ENCODE data around the gene ADGRL3. TPM values are rescaled to one million over a fixed set of nuclear protein-coding genes. Genes with fewer than 3 reads are reported as not detected.

Gene ADGRL3
- total RNA-seq, 1 donor from 2014 or later: 5.9 TPM

GRCh38 chr4:61860376-61860775 is 660.2 kb downstream of the ADGRL3 start:
- DNase-seq (ENCODE audit: low spot score): no peak

DNA sequence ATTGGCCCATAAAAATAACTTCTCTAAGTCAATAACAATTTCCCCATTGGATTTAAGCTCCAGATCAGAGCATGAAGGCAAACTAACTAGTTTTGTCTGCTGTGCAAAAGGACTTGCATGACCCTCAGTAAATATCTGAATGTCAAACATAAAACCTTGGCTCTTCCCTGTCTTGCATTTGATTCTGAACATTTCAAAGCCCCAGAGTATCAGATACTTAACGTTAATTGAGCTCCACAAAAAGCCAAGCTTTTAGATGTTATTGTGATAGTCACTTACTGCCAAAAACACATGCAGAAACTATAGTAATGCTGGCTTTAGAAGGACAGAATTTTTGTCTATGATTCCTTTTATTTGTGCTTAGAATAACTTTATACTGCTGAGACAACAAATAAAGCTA is 664.2 kb downstream of the ADGRL3 start:
- DNase-seq (ENCODE audit: low spot score): no peak

GRCh38 chr4:61866378-61867030 is 666.4 kb downstream of the ADGRL3 start:
- no peak for DNase-seq (ENCODE audit: low spot score)

DNA sequence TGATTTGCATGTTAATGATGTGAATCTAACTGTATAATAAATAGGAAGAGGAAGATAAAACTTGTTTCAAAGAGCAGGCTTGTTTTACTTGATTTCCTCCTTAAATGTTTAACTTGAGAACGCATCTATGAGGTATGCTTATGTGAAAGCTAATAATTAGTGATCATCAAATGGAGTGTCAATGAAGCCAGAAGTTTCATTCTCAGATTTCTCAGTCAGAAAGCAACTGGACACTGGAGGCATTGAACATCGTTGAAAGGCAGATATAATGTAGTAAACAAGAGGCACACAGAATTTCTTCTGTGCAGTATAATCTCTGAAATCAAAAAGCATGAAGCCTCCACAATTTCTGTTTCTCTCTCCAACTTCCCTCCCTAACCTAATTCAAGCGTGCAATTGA is 672.9 kb downstream of the ADGRL3 start:
- no peak for DNase-seq (ENCODE audit: low spot score)

DNA sequence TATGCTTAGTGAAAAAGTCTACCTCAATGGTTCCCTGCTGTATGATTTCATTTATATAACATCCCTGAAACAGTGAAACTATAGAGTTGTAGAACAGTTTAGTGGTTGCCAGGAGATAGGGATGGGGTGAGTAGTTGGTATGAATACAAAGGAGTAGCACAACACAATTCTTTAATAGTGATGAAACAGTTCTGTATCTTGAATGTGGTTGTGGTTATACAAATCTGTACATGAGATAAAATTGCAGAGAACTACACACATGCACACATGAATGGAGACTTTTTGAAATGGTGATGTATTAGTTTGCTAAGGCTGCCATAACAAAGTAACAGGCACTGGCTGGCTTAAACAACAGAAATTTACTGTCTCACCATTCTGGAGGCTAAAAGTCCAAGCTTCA is 677.1 kb downstream of the ADGRL3 start:
- DNase-seq (ENCODE audit: low spot score): no peak

GRCh38 chr4:61877893-61878292 is 677.8 kb downstream of the ADGRL3 start:
- DNase-seq (ENCODE audit: low spot score): no peak

GRCh38 chr4:61882381-61882780 is 682.3 kb downstream of the ADGRL3 start:
- no peak for DNase-seq (ENCODE audit: low spot score)

DNA sequence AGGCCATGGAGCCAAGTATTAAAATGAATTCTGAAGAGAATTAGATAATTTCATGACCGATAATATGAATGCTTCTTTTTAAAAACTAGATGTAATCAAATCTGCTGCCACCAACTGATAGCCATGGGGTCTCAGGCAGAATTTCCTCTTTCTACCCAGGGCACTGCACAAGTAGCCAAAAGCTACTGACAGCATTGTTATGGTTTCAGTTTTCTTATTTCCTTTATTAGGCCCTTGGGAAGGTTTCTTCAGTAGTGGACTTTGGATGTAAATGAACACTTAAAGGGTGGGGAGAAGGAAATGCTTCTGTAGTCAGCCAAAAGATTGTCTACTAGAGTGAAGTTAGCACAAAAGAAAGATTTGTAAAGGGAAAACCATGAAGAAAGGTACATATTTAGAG is 686.0 kb downstream of the ADGRL3 start:
- no peak for DNase-seq (ENCODE audit: low spot score)

- DNase-seq (ENCODE audit: low spot score): no peak
Measured at GRCh38 chr4:61889117-61889516, 689.0 kb downstream of the ADGRL3 start.

DNA sequence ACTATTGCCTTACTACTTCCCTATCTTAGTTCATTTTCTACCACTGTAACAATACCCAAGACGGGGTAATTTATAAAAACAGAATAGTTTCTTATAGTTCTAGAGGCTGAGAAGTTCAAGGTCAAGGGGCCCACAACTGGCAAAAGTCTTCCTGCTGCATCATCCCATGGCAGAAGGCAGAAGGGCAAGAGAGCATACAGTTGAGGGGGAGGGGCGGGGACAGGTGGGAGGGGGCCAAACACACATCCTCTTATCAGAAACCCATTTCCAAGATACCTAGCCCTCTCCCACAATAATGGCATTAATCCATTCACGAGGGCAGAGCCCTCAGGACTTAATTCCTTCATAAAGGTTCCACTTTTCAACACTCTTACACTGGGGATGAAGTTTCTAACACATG is 690.2 kb downstream of the ADGRL3 start:
- DNase-seq (ENCODE audit: low spot score): no peak

DNA sequence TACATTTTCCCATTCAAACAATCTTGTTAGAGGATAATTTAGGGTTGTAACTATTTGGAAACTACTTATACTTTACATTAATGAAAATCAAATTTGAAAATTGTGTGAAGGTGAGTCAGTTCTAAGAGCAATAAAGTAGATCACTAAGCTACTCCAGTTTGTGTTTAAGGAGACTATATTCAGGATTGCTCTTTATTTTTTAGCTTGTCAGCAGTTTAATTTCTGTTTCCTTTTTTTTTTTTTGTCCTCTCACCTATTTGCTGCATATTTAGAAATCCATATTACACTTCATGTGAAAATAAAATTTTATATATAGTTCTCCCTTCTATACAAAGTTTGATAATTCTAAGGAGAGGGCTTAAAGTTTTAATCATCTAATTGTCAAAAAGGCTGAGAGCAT is 691.8 kb downstream of the ADGRL3 start:
- DNase-seq (ENCODE audit: low spot score): no peak

GRCh38 chr4:61896634-61897033 is 696.5 kb downstream of the ADGRL3 start:
- DNase-seq (ENCODE audit: low spot score): no peak

GRCh38 chr4:61909031-61909430 is 708.9 kb downstream of the ADGRL3 start:
- no peak for DNase-seq (ENCODE audit: low spot score)

GRCh38 chr4:61911313-61911756 is 711.2 kb downstream of the ADGRL3 start:
- no peak for DNase-seq (ENCODE audit: low spot score)

GRCh38 chr4:61913619-61914018 is 713.5 kb downstream of the ADGRL3 start:
- no peak for DNase-seq (ENCODE audit: low spot score)

GRCh38 chr4:61915501-61915900 is 715.4 kb downstream of the ADGRL3 start:
- DNase-seq (ENCODE audit: low spot score): no peak

DNA sequence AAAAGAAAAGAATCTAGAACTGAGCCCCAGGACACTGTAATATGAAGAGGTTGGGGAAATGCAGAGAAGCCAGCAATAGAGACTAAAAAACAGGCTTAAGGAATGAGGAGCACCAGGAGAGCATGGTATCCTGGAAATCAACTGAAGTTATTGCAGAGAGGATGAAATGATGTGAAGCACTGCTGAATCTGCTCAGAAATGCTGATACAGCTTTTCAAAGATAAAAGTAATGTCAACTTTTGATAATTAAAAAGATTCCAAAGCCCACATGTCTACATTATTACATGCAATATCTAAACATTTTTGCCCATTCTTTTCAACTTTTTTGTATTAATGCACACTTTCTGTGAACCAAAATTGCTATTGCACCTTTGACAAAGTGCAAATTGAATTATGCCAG is 718.4 kb downstream of the ADGRL3 start:
- DNase-seq (ENCODE audit: low spot score): no peak

DNA sequence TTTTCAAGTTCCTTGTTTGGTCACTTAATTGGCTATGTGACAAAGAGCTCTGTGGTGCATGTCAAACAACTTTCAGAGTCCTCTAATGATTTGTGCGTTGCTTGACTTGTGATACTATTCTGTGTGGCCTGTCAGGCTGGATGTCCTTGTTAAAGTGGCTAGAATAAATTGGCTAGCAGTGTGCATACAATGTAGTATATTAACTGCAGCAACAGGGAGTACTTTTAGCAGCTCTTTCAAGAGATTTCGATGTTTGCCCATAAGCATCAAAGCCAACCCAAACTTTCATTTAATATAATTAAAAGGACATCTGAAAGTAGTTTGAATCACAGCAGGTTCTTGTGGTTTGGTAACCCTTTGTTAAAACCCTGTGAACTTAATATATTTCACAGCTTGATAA is 718.9 kb downstream of the ADGRL3 start:
- no peak for DNase-seq (ENCODE audit: low spot score)

- no peak for DNase-seq (ENCODE audit: low spot score)
Measured at GRCh38 chr4:61919561-61919960, 719.4 kb downstream of the ADGRL3 start.

- no peak for DNase-seq (ENCODE audit: low spot score)
Measured at GRCh38 chr4:61921920-61922319, 721.8 kb downstream of the ADGRL3 start.

DNA sequence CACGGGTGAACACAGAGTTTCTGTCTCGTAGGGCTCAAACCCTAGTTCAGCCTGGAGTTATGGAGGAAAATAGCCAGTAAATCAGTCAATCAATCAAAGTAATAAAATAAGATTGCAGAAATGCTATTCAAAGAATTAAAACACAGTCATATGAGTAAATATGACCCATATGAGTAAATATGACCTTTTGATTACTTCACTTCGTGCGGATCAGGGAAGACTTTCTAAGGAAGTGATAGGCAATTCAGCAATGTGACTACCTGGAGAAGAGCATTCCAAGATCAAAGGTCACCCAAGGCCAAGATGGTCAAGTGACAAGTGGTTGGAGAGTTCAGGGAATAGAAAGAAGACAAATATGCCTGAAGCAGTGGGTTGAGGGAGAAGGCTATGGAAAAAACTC is 722.6 kb downstream of the ADGRL3 start:
- DNase-seq (ENCODE audit: low spot score): no peak

DNA sequence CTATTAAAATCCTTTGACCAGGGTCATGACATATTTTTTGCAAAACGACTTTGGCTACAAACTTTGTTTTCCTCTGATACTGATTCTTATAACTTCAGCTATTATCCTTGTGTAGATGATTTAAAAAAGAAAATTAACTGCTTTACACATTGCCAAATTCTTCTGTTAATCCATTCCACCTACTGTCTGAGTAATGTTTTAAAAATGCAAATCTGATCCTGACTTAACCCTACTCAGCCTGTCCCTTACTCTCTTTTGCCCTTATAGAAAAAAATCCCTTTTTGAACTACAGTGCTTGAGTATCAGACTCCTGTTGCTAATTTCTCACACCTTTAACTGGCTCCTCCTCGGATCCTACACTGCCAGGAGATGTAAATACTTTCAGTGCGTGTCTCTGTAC is 723.1 kb downstream of the ADGRL3 start:
- no peak for DNase-seq (ENCODE audit: low spot score)

- no peak for DNase-seq (ENCODE audit: low spot score)
Measured at GRCh38 chr4:61924131-61924530, 724.0 kb downstream of the ADGRL3 start.

GRCh38 chr4:61933527-61933926 is 733.4 kb downstream of the ADGRL3 start:
- no peak for DNase-seq (ENCODE audit: low spot score)
